NOMO-1 treated with DMSO at 0.1 percent for 48 hours (cell line): Measurements from ENCODE around the gene FBXO44.

ENCODE experiments used
- DNase-seq: peaks from one replicate; lab custom pipeline; 2025; ENCODE audit not compliant: unreplicated experiment; lab: John Stamatoyannopoulos, UW

The FBXO44 gene

GRCh38 chr1:11639372-11639771 lies 15.3 kb upstream of the FBXO44 start:
- DNase-seq = no peak

GRCh38 chr1:11640101-11640500 lies 14.6 kb upstream of the FBXO44 start:
- no peak for DNase-seq

DNA sequence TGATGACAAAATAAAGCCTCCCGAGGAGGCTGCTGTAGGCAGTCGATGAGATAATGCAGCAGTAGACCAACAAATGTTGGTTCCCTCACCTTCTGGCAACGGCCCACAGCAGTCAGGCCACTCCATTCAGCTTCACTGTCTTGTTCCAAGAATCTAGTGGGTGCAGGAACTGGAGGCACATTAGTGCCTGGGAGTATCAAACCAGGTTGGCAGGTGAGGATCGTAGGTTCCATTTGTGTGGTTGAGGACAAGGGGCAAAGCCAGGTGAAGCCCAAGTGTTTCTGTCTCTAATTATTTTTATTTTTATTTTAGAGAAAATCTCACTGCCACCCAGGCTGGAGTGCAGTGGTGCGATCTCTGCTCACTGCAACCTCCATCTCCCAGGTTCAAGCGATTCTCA lies 13.7 kb upstream of the FBXO44 start:
- DNase-seq = no peak

DNA sequence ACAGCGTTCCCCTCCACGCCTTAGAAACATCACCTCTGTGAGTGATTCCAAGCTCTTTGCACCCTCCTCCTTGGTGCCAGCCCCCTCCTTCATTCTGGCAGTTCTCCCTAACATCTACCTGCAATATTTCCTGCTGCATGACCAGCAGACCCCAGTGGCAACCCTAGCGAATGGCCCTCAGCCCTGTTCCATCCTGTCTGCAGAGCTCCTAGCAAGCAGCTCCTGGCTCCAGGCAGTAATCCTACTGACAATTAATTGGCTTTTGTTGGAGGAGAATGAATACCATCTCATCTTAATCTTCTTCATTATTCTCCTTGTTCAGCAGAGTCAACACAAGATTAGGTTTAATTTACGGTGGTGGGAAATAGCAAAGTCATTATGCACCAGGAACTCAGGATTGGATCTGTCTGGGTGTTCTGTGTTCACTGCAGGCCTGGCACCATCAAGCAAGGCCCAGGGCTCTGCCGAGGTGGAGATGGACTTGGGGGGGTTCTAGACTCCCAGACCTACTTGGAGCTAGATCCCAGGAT lies 12.8 kb upstream of the FBXO44 start:
- DNase-seq = no peak

DNA sequence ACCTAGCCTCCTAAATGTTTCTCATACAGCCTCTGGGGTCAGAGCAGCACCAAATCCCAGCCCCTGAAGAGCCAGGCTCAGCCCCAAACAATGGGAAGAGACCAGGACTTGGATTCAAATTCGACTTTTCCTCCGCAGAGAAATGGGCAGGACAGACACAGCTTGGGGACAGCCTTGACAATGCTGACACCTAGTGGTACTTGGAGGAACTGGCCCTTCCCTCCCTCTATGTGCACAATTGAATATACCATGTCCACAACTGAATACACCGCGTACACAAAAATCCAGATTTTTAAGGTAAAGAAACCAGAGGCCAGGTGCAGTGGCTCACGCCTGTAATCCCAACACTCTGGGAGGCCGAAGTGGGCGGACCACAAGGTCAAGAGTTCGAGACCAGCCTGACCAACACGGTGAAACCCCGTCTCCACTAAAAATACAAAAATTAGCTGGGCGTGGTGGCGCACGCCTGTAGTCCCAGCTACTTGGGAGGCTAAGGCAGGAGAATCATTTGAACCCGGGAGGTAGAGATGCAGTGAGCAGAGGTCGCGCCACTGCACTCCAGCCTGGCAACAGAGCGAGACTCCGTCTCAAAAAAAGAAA lies 12.2 kb upstream of the FBXO44 start:
- peak; percentile 15 for DNase-seq

GRCh38 chr1:11643782-11644181 lies 10.9 kb upstream of the FBXO44 start:
- DNase-seq = no peak

GRCh38 chr1:11645270-11645669 lies 9.4 kb upstream of the FBXO44 start:
- no peak for DNase-seq

- peak; percentile 61 for DNase-seq
These were observed 8.9 kb upstream of the FBXO44 start for GRCh38 chr1:11645670-11646265.

DNA sequence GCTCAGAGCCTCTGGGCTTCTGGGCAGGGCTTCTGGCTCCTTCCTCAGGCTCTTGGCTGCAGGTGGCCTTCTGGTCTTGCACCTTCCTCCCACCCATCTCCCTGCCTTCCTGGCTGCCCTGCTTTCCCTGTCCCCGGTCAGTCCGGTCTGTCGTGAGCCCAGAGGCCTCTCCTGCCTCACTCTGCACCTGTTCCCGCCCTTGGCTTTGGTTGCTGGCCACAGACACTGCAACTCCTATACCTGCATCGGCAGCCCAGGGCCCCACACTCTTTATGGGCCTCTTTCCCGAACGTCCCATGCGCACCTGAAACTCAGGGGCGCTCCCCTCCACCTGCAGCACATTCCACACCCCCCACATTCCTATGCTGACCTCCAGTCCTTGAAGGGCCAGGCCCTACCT lies 8.4 kb upstream of the FBXO44 start:
- DNase-seq = no peak

GRCh38 chr1:11647333-11647732 lies 7.3 kb upstream of the FBXO44 start:
- no peak for DNase-seq

GRCh38 chr1:11648039-11648438 lies 6.6 kb upstream of the FBXO44 start:
- DNase-seq = no peak

DNA sequence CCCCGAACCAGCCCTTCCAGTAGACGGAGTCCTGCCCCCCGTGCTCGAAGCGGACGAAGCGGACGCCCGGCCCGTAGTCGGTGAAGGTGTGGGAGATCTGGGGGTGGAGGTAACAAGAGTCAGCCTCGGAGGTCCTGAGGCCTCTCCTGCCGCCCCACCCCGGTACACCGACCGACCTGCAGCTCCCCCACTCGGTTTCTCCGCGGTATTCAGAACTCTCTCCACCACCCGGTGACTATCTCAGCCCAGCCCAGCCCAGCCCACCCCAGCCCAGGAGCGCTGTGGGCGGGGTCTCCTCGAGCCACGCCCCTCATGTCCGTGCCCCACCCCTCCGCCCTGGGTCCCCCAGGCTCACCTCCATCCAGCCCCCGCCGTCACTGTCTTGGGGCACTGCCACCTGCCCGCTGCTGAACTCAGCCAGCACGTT lies 5.9 kb upstream of the FBXO44 start:
- DNase-seq = no peak

DNA sequence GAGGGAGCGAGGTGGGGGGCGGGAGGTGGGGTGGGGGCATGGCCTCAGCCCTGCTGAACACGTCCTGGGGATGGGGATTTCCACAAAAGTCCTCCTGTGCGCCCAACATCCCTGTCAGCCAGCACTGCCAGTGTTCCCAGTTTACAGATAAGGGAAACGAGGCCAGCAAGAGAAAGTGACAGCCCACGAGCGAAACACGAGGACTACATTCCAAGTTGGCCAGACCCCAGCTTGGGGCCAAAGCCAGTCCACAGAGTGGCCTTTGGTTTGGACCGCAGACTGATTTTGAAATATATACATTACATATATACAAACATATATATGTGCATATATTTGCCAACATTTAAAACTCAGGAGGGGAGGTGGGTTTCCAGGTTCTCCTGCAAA lies 5.4 kb upstream of the FBXO44 start:
- no peak for DNase-seq

GRCh38 chr1:11649624-11650330 lies 4.9 kb upstream of the FBXO44 start:
- no peak for DNase-seq

DNA sequence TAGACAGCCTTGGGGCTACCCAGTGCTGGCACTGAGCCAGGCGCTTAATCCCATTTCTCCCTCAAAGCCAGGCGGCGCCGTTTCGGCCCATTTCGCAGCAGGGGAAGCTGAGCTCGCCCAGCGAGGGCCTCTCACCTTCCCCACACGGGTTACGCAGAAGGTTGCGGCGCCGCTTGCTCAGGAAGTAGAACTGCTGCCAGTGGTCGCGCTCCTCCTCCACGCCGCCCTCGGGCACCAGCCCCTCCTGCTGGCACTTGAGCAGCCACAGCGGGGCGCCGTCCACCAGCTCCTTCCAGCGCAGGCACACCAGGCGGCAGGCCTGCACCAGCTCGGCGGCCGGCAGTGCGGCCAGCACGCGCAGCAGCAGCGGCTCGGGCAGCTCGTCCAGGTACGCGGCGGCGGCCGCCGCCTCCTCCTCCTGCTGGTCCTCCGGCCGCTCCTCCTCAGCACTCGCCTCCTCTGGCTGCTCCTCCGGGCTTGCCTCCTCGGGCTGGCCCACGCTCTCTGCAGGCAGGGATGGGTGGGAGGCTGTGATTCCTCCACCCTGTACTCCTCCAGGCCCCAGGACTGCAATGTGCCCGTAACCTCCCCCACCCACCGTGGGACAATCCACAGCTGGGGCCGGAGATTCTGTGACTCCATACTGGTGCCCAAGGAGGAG lies 4.2 kb upstream of the FBXO44 start:
- peak; percentile 89 for DNase-seq

DNA sequence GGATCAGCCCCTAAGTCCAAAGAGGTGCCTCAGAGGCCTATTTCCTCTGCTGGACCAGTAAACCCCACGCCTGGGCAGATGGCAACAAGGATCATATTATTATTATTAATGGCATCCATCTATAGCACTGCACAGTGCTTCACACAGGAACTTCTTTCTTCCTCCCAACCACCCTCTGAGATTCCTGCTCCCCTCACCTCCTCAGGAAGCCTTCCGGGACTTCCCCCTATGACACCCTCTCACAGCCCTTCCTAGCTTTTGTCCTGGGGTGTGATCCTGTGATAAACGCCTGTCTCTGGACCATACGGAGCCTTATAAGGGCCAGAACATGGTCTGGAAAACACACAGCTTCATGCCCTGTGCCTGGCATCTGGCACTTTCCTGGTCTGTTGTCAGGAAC lies 3.7 kb upstream of the FBXO44 start:
- DNase-seq = no peak

DNA sequence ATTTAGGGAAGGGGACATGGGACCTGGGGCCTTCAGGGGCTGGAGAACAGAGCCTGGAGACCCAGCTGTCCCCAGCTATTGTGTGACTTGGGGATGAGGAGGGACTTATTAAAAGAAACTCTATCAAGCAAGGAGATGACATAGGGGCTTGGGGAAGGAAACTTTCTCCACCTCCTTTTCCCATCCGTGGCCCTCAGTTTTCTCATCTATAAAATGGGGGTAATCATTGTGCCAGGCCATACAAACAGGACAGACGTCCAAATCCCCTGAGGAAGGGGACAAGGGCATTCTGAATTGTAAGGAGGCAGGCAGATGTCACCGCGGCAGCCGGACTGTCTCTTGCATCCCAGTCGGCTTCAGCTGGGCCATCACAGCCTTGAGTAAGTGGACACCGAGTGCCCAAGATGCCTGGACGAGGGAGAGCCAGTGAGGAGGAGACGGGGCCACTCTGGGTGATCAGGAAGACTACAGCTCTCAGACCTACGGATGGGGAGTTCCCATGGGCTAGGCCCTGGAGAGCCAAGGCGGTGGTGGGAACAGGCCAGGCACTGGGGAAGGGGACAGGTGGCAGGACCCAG lies 2.4 kb upstream of the FBXO44 start:
- no peak for DNase-seq

DNA sequence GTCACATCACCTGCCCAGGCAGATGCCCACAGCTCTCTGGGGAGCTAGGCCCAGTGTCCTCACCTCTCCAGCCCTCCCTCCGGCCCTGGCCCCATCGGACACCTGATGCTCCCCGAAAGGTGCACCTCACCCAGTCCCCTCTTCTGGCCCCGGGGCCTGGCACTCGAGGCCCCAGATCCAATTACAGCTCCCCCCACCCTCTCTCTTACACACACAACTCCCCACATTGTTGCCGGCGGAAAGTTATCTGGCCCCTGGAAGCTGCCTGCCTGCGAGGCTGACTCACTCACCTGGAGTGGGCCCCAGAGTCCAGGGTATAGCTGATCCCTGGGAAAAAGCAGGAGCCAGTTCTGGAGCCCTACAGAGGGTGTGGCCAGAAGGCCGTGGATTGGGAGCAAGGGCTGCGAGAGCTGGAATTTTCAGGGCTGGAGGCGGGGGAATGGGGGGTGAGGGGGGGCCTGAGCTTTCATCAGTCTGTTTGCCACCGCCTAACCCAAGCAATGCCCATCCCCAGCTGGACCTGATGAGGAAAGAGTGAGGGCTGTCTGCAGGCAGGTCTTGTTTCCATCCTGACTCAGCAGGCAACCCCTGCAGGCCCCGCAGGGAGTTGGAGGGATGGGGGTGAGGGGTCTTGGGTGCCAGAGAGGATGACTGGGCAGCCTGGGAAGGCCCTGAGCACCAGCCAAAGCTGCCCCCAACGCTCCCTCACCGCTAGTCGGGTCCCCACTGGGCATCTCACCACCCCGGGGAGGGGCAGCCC lies 1.4 kb upstream of the FBXO44 start:
- DNase-seq = no peak

- no peak for DNase-seq
These were observed 878 bp upstream of the FBXO44 start for GRCh38 chr1:11653861-11654136.

GRCh38 chr1:11654939-11655808 lies 497 bp downstream of the FBXO44 start:
- DNase-seq = no peak
